Measurements from ENCODE around the gene CCL2. TPM values are rescaled to one million over a fixed set of nuclear protein-coding genes. Genes with fewer than 3 reads are reported as not detected.

CCL2 gene
- total RNA-seq, 2 experiments from 2014 or later = not detected

- no peak overlapping the region for H2AFZ ChIP-seq (ENCODE audit: low read length)
- H3K9me3 ChIP-seq (ENCODE audit: low read length) = no peaks in the 10 kb centered on the region
- no peak overlapping the region for H3K4me2 ChIP-seq (ENCODE audit: low read length)
- no peaks in the 10 kb centered on the region for H4K20me1 ChIP-seq (ENCODE audit: insufficient read depth, low read length)
- DNase-seq (ENCODE audit: low spot score) = no peak
- no peaks in the 10 kb centered on the region for H3K79me2 ChIP-seq (ENCODE audit: insufficient read depth, low read depth, low read length)
- no peak for TF ChIP-seq CTCF (conservative IDR thresholded peaks at IDR 0.05; ENCODE audit: low read length)
- TF ChIP-seq EZH2phosphoT487 (IDR thresholded peaks at IDR 0.05; ENCODE audit: borderline replicate concordance, low read depth, low read length) = no peak
- H3K4me3 ChIP-seq (ENCODE audit: low read depth, low read length, poor library complexity, severe bottlenecking) = no peak overlapping the region
- ChIA-PET CTCF (ENCODE audit: unreplicated experiment) (no interaction called here), POLR2A (interaction anchor here (0.7 to 1.3 kb wide), 2 partner anchors 19 to 46 kb away, joined by 3 read pairs; no protein-coding TSS in a partner anchor)
- intact Hi-C loops (cut with micrococcal nuclease; ENCODE audit: unreplicated experiment) = no loop called here
- no TSS peak for BruUV-seq (replicated peaks)
- no peaks in the 10 kb centered on the region for H3K4me1 ChIP-seq (ENCODE audit: insufficient read depth, low read length, poor library complexity, severe bottlenecking)
- H3K9me2 ChIP-seq (ENCODE audit: insufficient read depth, low read length) = no peaks in the 10 kb centered on the region
- no peak overlapping the region for H3K27ac ChIP-seq (ENCODE audit: low read depth, low read length, poor library complexity, severe bottlenecking)
- no peaks in the 10 kb centered on the region for H3K36me3 ChIP-seq (ENCODE audit: insufficient read depth, low read length)
Observed at GRCh38 chr17:34249478-34249877, 5.6 kb upstream of the CCL2 start.

GRCh38 chr17:34251186-34251585 lies 3.9 kb upstream of the CCL2 start:
- no peak overlapping the region for H3K27ac ChIP-seq (ENCODE audit: low read depth, low read length, poor library complexity, severe bottlenecking)
- no peak overlapping the region for H2AFZ ChIP-seq (ENCODE audit: low read length)
- DNase-seq (ENCODE audit: low spot score) = no peak
- H3K9me3 ChIP-seq (ENCODE audit: low read length) = no peaks in the 10 kb centered on the region
- H3K36me3 ChIP-seq (ENCODE audit: insufficient read depth, low read length) = no peaks in the 10 kb centered on the region
- TF ChIP-seq EZH2phosphoT487 (IDR thresholded peaks at IDR 0.05; ENCODE audit: borderline replicate concordance, low read depth, low read length) (no peak), CTCF (conservative IDR thresholded peaks at IDR 0.05; ENCODE audit: low read length) (no peak)
- no TSS peak for BruUV-seq (replicated peaks)
- H4K20me1 ChIP-seq (ENCODE audit: insufficient read depth, low read length) = no peaks in the 10 kb centered on the region
- H3K4me2 ChIP-seq (ENCODE audit: low read length) = no peak overlapping the region
- H3K9me2 ChIP-seq (ENCODE audit: insufficient read depth, low read length) = no peaks in the 10 kb centered on the region
- H3K4me3 ChIP-seq (ENCODE audit: low read depth, low read length, poor library complexity, severe bottlenecking) = no peak overlapping the region
- ChIA-PET POLR2A (no interaction called here), CTCF (ENCODE audit: unreplicated experiment) (no interaction called here)
- H3K79me2 ChIP-seq (ENCODE audit: insufficient read depth, low read depth, low read length) = no peaks in the 10 kb centered on the region
- intact Hi-C loops (cut with micrococcal nuclease; ENCODE audit: unreplicated experiment) = loop anchor here (5.0 kb wide), 1 partner anchor 111 kb away; the partner anchor contains the start of gene CCL1
- no peaks in the 10 kb centered on the region for H3K4me1 ChIP-seq (ENCODE audit: insufficient read depth, low read length, poor library complexity, severe bottlenecking)

- peak; percentile 39 for DNase-seq (ENCODE audit: low spot score)
- CTCF ChIA-PET (ENCODE audit: unreplicated experiment) = no interaction called here
- intact Hi-C loops (cut with micrococcal nuclease; ENCODE audit: unreplicated experiment) = loop anchor here (5.0 kb wide), 1 partner anchor 110 kb away; the partner anchor contains the start of gene CCL1
Observed at GRCh38 chr17:34252095-34252443, 3.0 kb upstream of the CCL2 start.

More at GRCh38 chr17:34252095-34252443, 3.0 kb upstream of the CCL2 start:
- Histone ChIP-seq H2AFZ (ENCODE audit: low read length) (no peak overlapping the region), H3K4me2 (ENCODE audit: low read length) (no peak overlapping the region), H3K79me2 (ENCODE audit: insufficient read depth, low read depth, low read length) (no peaks in the 10 kb centered on the region), H3K9me2 (ENCODE audit: insufficient read depth, low read length) (no peaks in the 10 kb centered on the region), H4K20me1 (ENCODE audit: insufficient read depth, low read length) (no peaks in the 10 kb centered on the region), H3K4me1 (ENCODE audit: insufficient read depth, low read length, poor library complexity, severe bottlenecking) (no peaks in the 10 kb centered on the region), H3K9me3 (ENCODE audit: low read length) (no peaks in the 10 kb centered on the region), H3K36me3 (ENCODE audit: insufficient read depth, low read length) (no peaks in the 10 kb centered on the region), H3K4me3 (ENCODE audit: low read depth, low read length, poor library complexity, severe bottlenecking) (no peak overlapping the region), H3K27ac (ENCODE audit: low read depth, low read length, poor library complexity, severe bottlenecking) (no peak overlapping the region)
- POLR2A ChIA-PET = no interaction called here
- no TSS peak for BruUV-seq (replicated peaks)
- TF ChIP-seq EZH2phosphoT487 (IDR thresholded peaks at IDR 0.05; ENCODE audit: borderline replicate concordance, low read depth, low read length) = no peak

All from OCI-LY7 (cell line).